22Rv1 (cell line): ENCODE results near the gene SLC25A42.

Source experiments
- H3K27ac ChIP-seq: fragments of 450-650 bp; 2 replicates; pipeline ENCODE4 v1.5.1; 2017
- ZFX ChIP-seq: fragments of 450-650 bp; IDR thresholded peaks from 2 replicates; pipeline ENCODE4 v1.6.1; 2017; ENCODE audit warnings: antibody characterized with exemption, borderline replicate concordance
- TF ChIP-seq, protein P1 (sequence below): fragments of 450-650 bp; IDR thresholded peaks from 2 replicates; pipeline ENCODE4 v1.5.1; 2017; ENCODE audit warnings: mild to moderate bottlenecking

SLC25A42 gene

GRCh38 chr19:19121371-19121770 is 57.6 kb downstream of the SLC25A42 start:
- H3K27ac ChIP-seq = no peak overlapping the region
- TF ChIP-seq ZFX = no peak
- TF ChIP-seq, protein P1, sequence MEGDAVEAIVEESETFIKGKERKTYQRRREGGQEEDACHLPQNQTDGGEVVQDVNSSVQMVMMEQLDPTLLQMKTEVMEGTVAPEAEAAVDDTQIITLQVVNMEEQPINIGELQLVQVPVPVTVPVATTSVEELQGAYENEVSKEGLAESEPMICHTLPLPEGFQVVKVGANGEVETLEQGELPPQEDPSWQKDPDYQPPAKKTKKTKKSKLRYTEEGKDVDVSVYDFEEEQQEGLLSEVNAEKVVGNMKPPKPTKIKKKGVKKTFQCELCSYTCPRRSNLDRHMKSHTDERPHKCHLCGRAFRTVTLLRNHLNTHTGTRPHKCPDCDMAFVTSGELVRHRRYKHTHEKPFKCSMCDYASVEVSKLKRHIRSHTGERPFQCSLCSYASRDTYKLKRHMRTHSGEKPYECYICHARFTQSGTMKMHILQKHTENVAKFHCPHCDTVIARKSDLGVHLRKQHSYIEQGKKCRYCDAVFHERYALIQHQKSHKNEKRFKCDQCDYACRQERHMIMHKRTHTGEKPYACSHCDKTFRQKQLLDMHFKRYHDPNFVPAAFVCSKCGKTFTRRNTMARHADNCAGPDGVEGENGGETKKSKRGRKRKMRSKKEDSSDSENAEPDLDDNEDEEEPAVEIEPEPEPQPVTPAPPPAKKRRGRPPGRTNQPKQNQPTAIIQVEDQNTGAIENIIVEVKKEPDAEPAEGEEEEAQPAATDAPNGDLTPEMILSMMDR = no peak

DNA sequence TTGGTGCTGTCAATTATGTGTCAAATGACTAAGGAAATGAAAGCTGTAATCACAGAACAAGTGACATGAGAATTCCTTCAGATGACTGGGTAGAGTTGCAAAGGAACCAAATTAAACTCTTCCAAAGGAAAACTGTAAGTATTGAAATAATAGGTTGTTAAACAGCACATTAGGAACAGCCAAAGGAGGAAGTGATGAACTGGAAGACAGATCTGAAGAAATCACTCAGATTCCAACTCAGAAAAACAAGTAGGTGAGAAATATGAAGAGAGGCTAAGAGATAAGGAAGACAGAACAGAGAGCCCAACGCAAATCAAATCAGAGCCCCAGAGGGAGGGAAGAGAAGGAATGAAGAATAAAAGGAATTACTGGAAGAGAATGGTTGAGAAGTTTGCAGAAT is 59.1 kb downstream of the SLC25A42 start:
- H3K27ac ChIP-seq = no peak overlapping the region
- TF ChIP-seq, protein P1 = no peak
- no peak for TF ChIP-seq ZFX

DNA sequence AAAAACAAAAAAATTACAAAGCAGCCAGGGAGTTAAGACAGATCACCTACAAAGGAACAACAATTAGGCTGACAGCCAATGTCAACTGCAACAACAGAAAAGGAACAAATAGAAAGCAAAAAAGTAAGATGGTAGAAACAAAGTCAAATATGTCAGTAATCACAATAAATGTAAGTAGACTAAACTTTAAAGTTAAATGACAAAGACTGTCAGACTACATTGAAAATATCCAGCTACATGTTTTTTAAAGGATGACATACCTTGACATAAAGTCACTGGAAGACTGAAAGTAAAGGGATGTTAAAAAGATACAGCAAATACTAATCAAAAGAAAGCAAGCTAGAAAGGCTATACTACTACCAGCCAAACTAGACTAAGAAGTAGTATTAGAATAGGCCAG is 59.6 kb downstream of the SLC25A42 start:
- TF ChIP-seq, protein P1 = no peak
- no peak for TF ChIP-seq ZFX
- H3K27ac ChIP-seq = no peak overlapping the region

DNA sequence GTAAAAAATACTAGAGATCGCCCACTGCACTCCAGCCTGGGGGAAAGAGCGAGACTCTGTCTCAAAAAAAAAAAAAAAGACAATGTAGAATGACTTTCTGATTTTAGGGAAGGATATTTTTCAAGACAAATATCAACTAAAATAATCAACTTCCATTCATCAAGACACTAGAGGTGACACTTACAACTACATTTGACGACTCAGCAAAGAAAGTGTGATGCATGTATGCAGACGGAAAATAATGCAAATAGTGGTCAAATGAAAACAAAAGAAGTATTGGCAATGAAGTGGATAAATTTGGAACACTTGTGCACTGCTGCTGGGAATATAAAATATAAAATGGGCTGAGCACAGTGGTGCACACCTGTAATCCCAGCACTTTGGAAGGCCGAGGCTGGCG is 62.3 kb downstream of the SLC25A42 start:
- H3K27ac ChIP-seq = no peak overlapping the region
- TF ChIP-seq, protein P1 = no peak
- no peak for TF ChIP-seq ZFX

DNA sequence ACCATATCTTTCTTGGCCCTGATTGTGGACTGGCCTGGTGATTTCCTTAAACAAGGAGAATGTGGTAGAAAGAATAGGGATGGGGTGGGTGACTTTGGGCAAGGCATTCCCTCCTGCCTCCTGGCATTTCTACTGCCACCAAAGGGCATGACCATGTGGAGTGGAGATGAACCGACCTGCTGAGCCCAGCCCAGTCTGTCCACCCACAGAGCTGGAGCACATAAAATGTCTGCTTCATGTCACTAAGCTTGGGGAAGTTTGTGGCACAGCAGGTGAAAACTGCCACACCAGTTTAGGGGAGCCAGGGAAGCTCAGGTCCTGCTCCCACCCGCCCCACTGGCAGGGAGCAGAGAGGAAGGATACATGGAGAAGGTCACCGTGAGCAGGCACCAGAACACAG is 68.2 kb downstream of the SLC25A42 start:
- TF ChIP-seq ZFX = no peak
- TF ChIP-seq, protein P1 = no peak
- no peak overlapping the region for H3K27ac ChIP-seq

DNA sequence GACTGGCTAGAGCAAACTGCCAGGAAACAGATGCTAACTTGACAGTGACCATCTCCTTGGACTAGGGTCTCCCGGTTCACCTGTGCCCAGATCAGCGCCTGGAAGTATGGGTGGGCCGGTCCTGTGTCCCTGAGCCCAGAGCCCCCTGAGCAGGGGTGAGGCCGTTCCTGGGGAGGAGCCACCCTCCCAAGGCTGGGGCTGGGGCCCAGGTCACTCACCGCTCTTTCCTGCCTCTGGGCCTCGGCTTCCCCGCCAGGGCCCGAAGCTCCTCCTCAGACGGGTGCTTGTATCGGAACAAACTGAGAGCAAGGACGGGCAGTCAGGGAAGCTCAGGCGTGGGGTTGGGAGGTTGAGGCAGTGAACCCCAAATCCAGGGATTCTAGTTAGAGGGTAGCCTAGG is 69.1 kb downstream of the SLC25A42 start:
- TF ChIP-seq, protein P1 = no peak
- TF ChIP-seq ZFX = no peak
- H3K27ac ChIP-seq = no peak overlapping the region

- TF ChIP-seq, protein P1 = no peak
- no peak for TF ChIP-seq ZFX
- no peak overlapping the region for H3K27ac ChIP-seq
Observed at GRCh38 chr19:19133985-19134384, 70.2 kb downstream of the SLC25A42 start.
